KMS-11 (cell line): ENCODE measurements around the gene FAM181A.

Source experiments
- H2AFZ ChIP-seq: fragments of 200-600 bp; sonication (generic); 2 replicates; pipeline ENCODE4 v1.6.1; 2016; ENCODE audit warnings: antibody characterized with exemption, mixed run types, low read depth
- H3K27ac ChIP-seq: fragments of 200-600 bp; sonication (generic); 2 replicates; pipeline ENCODE4 v1.6.1; 2016; ENCODE audit warnings: mild to moderate bottlenecking, mixed run types
- H3K27me3 ChIP-seq: fragments of 200-600 bp; sonication (generic); 2 replicates; pipeline ENCODE4 v1.6.1; 2017; ENCODE audit warnings: mild to moderate bottlenecking, low read depth, mixed run types, moderate library complexity; ENCODE audit not compliant: insufficient read depth
- H3K36me3 ChIP-seq: fragments of 200-600 bp; sonication (generic); 2 replicates; pipeline ENCODE4 v1.6.1; 2017; ENCODE audit warnings: mild to moderate bottlenecking, mixed run types; ENCODE audit not compliant: insufficient read depth
- H3K4me1 ChIP-seq: fragments of 200-600 bp; sonication (generic); 2 replicates; pipeline ENCODE4 v1.6.1; 2016; ENCODE audit warnings: mild to moderate bottlenecking, low read depth, mixed run types; ENCODE audit not compliant: poor library complexity, severe bottlenecking
- H3K4me2 ChIP-seq: fragments of 200-600 bp; sonication (generic); 2 replicates; pipeline ENCODE4 v1.7.0; 2016; ENCODE audit warnings: mild to moderate bottlenecking, mixed run types
- H3K4me3 ChIP-seq: fragments of 200-600 bp; sonication (generic); IDR thresholded peaks from 2 replicates; pipeline ENCODE4 v1.6.1; 2017; ENCODE audit warnings: low read depth, low read length, mixed read lengths; ENCODE audit not compliant: insufficient read depth
- H3K79me2 ChIP-seq: fragments of 200-600 bp; sonication (generic); 2 replicates; pipeline ENCODE4 v1.6.1; 2016; ENCODE audit warnings: low read depth, mixed run types; ENCODE audit not compliant: insufficient read depth
- H3K9ac ChIP-seq: fragments of 200-600 bp; sonication (generic); 2 replicates; pipeline ENCODE4 v1.6.1; 2016; ENCODE audit warnings: mild to moderate bottlenecking, mixed run types
- H4K20me1 ChIP-seq: fragments of 200-600 bp; sonication (generic); 2 replicates; pipeline ENCODE4 v1.6.1; 2016; ENCODE audit warnings: mild to moderate bottlenecking, mixed run types; ENCODE audit not compliant: insufficient read depth
- TF ChIP-seq, protein P1 (sequence below): fragments of 200-600 bp; sonication (generic); conservative IDR thresholded peaks from 2 replicates; pipeline ENCODE4 v1.6.1; 2017; ENCODE audit warnings: low read depth, mild to moderate bottlenecking, antibody characterized with exemption, low read length, moderate library complexity, mixed read lengths

Gene FAM181A

GRCh38 chr14:93975791-93976476 is 48.8 kb downstream of the FAM181A start:
- Histone ChIP-seq H3K4me2 (peak overlapping the region; percentile 91), H4K20me1 (no peaks in the 10 kb centered on the region), H3K4me3 (no peak overlapping the region), H3K27ac (peak overlapping the region; percentile 100), H3K27me3 (no peaks in the 10 kb centered on the region), H2AFZ (peak overlapping the region; percentile 47; the same call in 1 of the 2 replicates), H3K4me1 (peaks cover 98% of the 10 kb centered on the region), H3K9ac (peak overlapping the region; percentile 54), H3K36me3 (no peaks in the 10 kb centered on the region), H3K79me2 (no peaks in the 10 kb centered on the region)
- TF ChIP-seq, protein P1, sequence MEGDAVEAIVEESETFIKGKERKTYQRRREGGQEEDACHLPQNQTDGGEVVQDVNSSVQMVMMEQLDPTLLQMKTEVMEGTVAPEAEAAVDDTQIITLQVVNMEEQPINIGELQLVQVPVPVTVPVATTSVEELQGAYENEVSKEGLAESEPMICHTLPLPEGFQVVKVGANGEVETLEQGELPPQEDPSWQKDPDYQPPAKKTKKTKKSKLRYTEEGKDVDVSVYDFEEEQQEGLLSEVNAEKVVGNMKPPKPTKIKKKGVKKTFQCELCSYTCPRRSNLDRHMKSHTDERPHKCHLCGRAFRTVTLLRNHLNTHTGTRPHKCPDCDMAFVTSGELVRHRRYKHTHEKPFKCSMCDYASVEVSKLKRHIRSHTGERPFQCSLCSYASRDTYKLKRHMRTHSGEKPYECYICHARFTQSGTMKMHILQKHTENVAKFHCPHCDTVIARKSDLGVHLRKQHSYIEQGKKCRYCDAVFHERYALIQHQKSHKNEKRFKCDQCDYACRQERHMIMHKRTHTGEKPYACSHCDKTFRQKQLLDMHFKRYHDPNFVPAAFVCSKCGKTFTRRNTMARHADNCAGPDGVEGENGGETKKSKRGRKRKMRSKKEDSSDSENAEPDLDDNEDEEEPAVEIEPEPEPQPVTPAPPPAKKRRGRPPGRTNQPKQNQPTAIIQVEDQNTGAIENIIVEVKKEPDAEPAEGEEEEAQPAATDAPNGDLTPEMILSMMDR: 0 out of 2 replicates have a peak, but pooled peaks have one; percentile 12

- TF ChIP-seq, protein P1: 0 out of 2 replicates have a peak, but pooled peaks have one; percentile 9
- H2AFZ ChIP-seq: peak within 1 kb of the TSS; percentile 47
- H3K4me1 ChIP-seq: peaks cover 100% of the 10 kb centered on the region
- H4K20me1 ChIP-seq: no peaks in the 10 kb centered on the region
- no peak within 1 kb of the TSS for H3K4me3 ChIP-seq
- H3K4me2 ChIP-seq: peak within 1 kb of the TSS; percentile 91
- no peaks in the 10 kb centered on the region for H3K27me3 ChIP-seq
- peak within 1 kb of the TSS; percentile 100 for H3K27ac ChIP-seq
- no peaks in the 10 kb centered on the region for H3K36me3 ChIP-seq
- peak within 1 kb of the TSS; percentile 54 for H3K9ac ChIP-seq
- H3K79me2 ChIP-seq: no peaks in the 10 kb centered on the region
Measured at GRCh38 chr14:93976477-93977057, 49.4 kb downstream of the FAM181A start, which contains the start of gene ASB2. ASB2 (minus strand) TSS chr14:93976570; CDS start chr14:93964539, 12,031 bp downstream.

DNA sequence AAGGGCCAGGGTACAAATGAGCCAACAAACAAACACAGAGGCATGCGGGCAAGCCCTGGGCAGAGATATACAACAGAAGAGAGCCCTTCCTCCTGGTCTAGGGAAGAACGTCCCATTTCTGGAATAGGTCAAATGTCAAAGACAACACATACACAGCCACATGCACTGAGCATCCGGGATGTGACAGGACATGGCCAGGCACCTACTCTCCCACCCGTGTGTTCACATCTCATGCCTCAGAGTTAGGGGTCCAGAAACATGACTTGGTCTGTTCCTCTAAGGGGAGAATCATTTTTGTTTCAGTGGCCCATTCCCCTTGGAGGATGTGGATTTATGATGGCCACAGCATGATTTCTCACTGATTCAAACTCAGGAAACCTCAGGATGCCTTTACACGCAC is 50.0 kb downstream of the FAM181A start:
- no peaks in the 10 kb centered on the region for H3K79me2 ChIP-seq
- H4K20me1 ChIP-seq: no peaks in the 10 kb centered on the region
- H3K27me3 ChIP-seq: no peaks in the 10 kb centered on the region
- H3K36me3 ChIP-seq: no peaks in the 10 kb centered on the region
- H3K4me2 ChIP-seq: peak overlapping the region; percentile 91
- TF ChIP-seq, protein P1: no peak
- peak overlapping the region; percentile 54; the same call in 1 of the 2 replicates for H3K9ac ChIP-seq
- peak overlapping the region; percentile 100 for H3K27ac ChIP-seq
- H3K4me3 ChIP-seq: no peak overlapping the region
- peak overlapping the region; percentile 47; the same call in 1 of the 2 replicates for H2AFZ ChIP-seq
- H3K4me1 ChIP-seq: peaks cover 100% of the 10 kb centered on the region

GRCh38 chr14:93977790-93978581 is 50.8 kb downstream of the FAM181A start:
- Histone ChIP-seq H2AFZ (peak overlapping the region; percentile 4; the same call in 1 of the 2 replicates), H3K36me3 (no peaks in the 10 kb centered on the region), H3K79me2 (no peaks in the 10 kb centered on the region), H3K4me2 (peak overlapping the region; percentile 90), H3K4me1 (peaks cover 97% of the 10 kb centered on the region), H3K9ac (peak overlapping the region; percentile 69; the same call in 1 of the 2 replicates), H3K4me3 (no peak overlapping the region), H3K27ac (peak overlapping the region; percentile 100), H4K20me1 (no peaks in the 10 kb centered on the region), H3K27me3 (no peaks in the 10 kb centered on the region)
- TF ChIP-seq, protein P1: no peak
